Liver (tissue), 9 donors: Measurements from ENCODE around the gene C1R. TPM values are rescaled to one million over a fixed set of nuclear protein-coding genes. Genes with fewer than 3 reads are reported as not detected.

Source experiments
- DNase-seq: peaks from one replicate; pipeline ENCODE4 v3.0.0-alpha.2; 2017; ENCODE audit warnings: low spot score
- H3K27ac ChIP-seq, 2 donors: one replicate each; pipeline ENCODE4 v1.7.0; 2013; ENCODE audit warnings: inconsistent platforms in 2 of 2, low read length in 2 of 2, control low read depth in 1 of 2, low read depth in 1 of 2, mild to moderate bottlenecking in 1 of 2
- H3K27me3 ChIP-seq, 4 donors: one replicate each; pipeline versions ENCODE4 v1.6.1 to v1.7.0; 2013; ENCODE audit warnings: low read length in 3 of 4, inconsistent platforms in 1 of 4, mild to moderate bottlenecking in 1 of 4, moderate library complexity in 1 of 4; ENCODE audit not compliant: control insufficient read depth in 4 of 4, insufficient read depth in 4 of 4
- H3K36me3 ChIP-seq, 4 donors: one replicate each; pipeline versions ENCODE4 v1.6.1 to v1.7.0; 2013; ENCODE audit warnings: low read length in 3 of 4, mild to moderate bottlenecking in 3 of 4, low read depth in 1 of 4, moderate library complexity in 1 of 4; ENCODE audit not compliant: control insufficient read depth in 4 of 4, insufficient read depth in 3 of 4
- H3K4me1 ChIP-seq, 4 donors: one replicate each; pipeline versions ENCODE4 v1.6.1 to v1.7.0; 2013; ENCODE audit warnings: low read length in 3 of 4, mild to moderate bottlenecking in 3 of 4, moderate library complexity in 1 of 4; ENCODE audit not compliant: control insufficient read depth in 4 of 4, insufficient read depth in 4 of 4
- H3K4me3 ChIP-seq, 3 donors: one replicate each; pipeline versions ENCODE4 v1.6.1 to v1.7.0; 2013; ENCODE audit warnings: low read length in 3 of 3, control low read depth in 1 of 3, low read depth in 1 of 3, mild to moderate bottlenecking in 1 of 3
- H3K9ac ChIP-seq, 2 donors: one replicate each; pipeline ENCODE4 v1.7.0; 2013; ENCODE audit warnings: low read length in 2 of 2, mild to moderate bottlenecking in 2 of 2, moderate library complexity in 2 of 2, control low read depth in 1 of 2, low read depth in 1 of 2
- H3K9me3 ChIP-seq, 4 donors: one replicate each; pipeline versions ENCODE4 v1.6.1 to v1.7.0; 2013; ENCODE audit warnings: low read length in 3 of 4; ENCODE audit not compliant: control insufficient read depth in 4 of 4
- ATF3 ChIP-seq: IDR thresholded peaks from 2 replicates; pipeline ENCODE4 v1.6.1; 2016; ENCODE audit warnings: antibody characterized with exemption
- CTCF ChIP-seq: fragments of 150-350 bp; IDR thresholded peaks from 2 replicates; pipeline ENCODE4 v1.5.1; 2017; ENCODE audit warnings: improper control_type of control experiment, low read depth, low read length; ENCODE audit not compliant: missing input control
- EGR1 ChIP-seq, 2 donors: IDR thresholded peaks; 2 replicates each; pipeline ENCODE4 v1.6.1; 2016 to 2018; ENCODE audit warnings: antibody characterized with exemption in 2 of 2, low read depth in 2 of 2
- FOXA1 ChIP-seq: IDR thresholded peaks from 2 replicates; pipeline ENCODE4 v1.6.1; 2016; ENCODE audit warnings: antibody characterized with exemption
- FOXA2 ChIP-seq: IDR thresholded peaks from 2 replicates; pipeline ENCODE4 v1.6.1; 2016; ENCODE audit warnings: antibody characterized with exemption
- GABPA ChIP-seq, 2 donors: IDR thresholded peaks in 1 of 2; conservative IDR thresholded peaks in 1 of 2; 2 replicates each; pipeline ENCODE4 v1.6.1; 2016; ENCODE audit warnings: antibody characterized with exemption in 2 of 2, mild to moderate bottlenecking in 1 of 2, moderate library complexity in 1 of 2
- HNF4A ChIP-seq, 2 donors: conservative IDR thresholded peaks; 2 replicates each; pipeline ENCODE4 v1.6.1; 2016; ENCODE audit warnings: antibody characterized with exemption in 2 of 2, mild to moderate bottlenecking in 2 of 2
- HNF4G ChIP-seq: IDR thresholded peaks from 2 replicates; pipeline ENCODE4 v1.6.1; 2016; ENCODE audit warnings: antibody characterized with exemption
- JUND ChIP-seq, 2 donors: IDR thresholded peaks; 2 replicates each; pipeline ENCODE4 v1.6.1; 2016; ENCODE audit warnings: antibody characterized with exemption in 2 of 2
- MAX ChIP-seq: IDR thresholded peaks from 2 replicates; pipeline ENCODE4 v1.6.1; 2016; ENCODE audit warnings: antibody characterized with exemption
- NR2F2 ChIP-seq: IDR thresholded peaks from 2 replicates; pipeline ENCODE4 v1.6.1; 2016; ENCODE audit warnings: antibody characterized with exemption
- RAD21 ChIP-seq, 2 donors: IDR thresholded peaks; 2 replicates each; pipeline ENCODE4 v1.6.1; 2016; ENCODE audit warnings: antibody characterized with exemption in 2 of 2, mild to moderate bottlenecking in 2 of 2
- REST ChIP-seq: IDR thresholded peaks from 2 replicates; pipeline ENCODE4 v1.6.1; 2016; ENCODE audit warnings: antibody characterized with exemption, mild to moderate bottlenecking
- RXRA ChIP-seq, 2 donors: IDR thresholded peaks; 2 replicates each; pipeline ENCODE4 v1.6.1; 2017 to 2018; ENCODE audit warnings: antibody characterized with exemption in 2 of 2, mild to moderate bottlenecking in 1 of 2
- SP1 ChIP-seq: IDR thresholded peaks from 2 replicates; pipeline ENCODE4 v1.6.1; 2018; ENCODE audit warnings: antibody characterized with exemption, mild to moderate bottlenecking
- TAF1 ChIP-seq: conservative IDR thresholded peaks from 2 replicates; pipeline ENCODE4 v1.6.1; 2016; ENCODE audit warnings: antibody characterized with exemption, mild to moderate bottlenecking
- YY1 ChIP-seq: IDR thresholded peaks from 2 replicates; pipeline ENCODE4 v1.6.1; 2016; ENCODE audit warnings: antibody characterized with exemption, mild to moderate bottlenecking
- ZBTB33 ChIP-seq: IDR thresholded peaks from 2 replicates; pipeline ENCODE4 v1.6.1; 2016; ENCODE audit warnings: antibody characterized with exemption
- WGBS: extraction: QIAGEN DNeasy Blood & Tissue Kit; methylation state at CpG from one replicate; pipeline ENCODE4 v1.1.7; 2013; 5-methylcytosine and 5-hydroxymethylcytosine counted together
- polyA plus RNA-seq, 2 donors: library from polyadenylated mRNA; stranded (reverse) in 1 of 2; unstranded in 1 of 2; fragments of 200-250 nt in 1 of 2; fragments of >200 nt in 1 of 2; fragmentation: Nextera tagmentation in 1 of 2; extraction: Ambion mirVana in 1 of 2; gene quantifications; one replicate each; pipeline versions ENCODE4 v1.2.1 to v1.2.3, GENCODE V29; 2013 to 2015
- total RNA-seq, 2 donors: library from RNA; depleted of rRNA; stranded (reverse); fragments of >200 nt; gene quantifications; one replicate each; pipeline ENCODE4 v1.2.3, GENCODE V29; 2014
- donor health status: healthy.
- donor health status: healthy.
- donor health status: healthy.
- donor health status: healthy.
- donor health status: healthy.

Gene C1R
- total RNA-seq (1,000 to 10,000 TPM in 1 of 2 donors, 100 to 1,000 TPM in 1; 211 to 1,249 TPM), polyA plus RNA-seq (1,000 to 10,000 TPM; 1,058 to 1,822 TPM)

- TF ChIP-seq RXRA (IDR thresholded peaks at IDR 0.05) (peak; percentile 49 to 68), REST (peak; percentile 61), TAF1 (peak; percentile 43), CTCF (peak; percentile 99), NR2F2 (no peak), JUND (IDR thresholded peaks at IDR 0.05) (peak in 1 of 2 donors; percentile 31), HNF4G (no peak), YY1 (no peak), HNF4A (conservative IDR thresholded peaks at IDR 0.05) (peak in 1 of 2 donors; percentile 59), FOXA1 (no peak), MAX (no peak), SP1 (no peak), RAD21 (IDR thresholded peaks at IDR 0.05) (peak; percentile 93), EGR1 (IDR thresholded peaks at IDR 0.05; ENCODE audit: low read depth in 2 of 2) (no peak), FOXA2 (no peak), ZBTB33 (no peak), GABPA (IDR thresholded peaks at IDR 0.05 in 1 of 2, conservative IDR thresholded peaks at IDR 0.05 in 1 of 2) (no peak), ATF3 (peak; percentile 10)
- peak within 1 kb of the TSS; percentile 75 to 78 for H3K9ac ChIP-seq
- peak within 1 kb of the TSS; percentile 63 to 87 (median 66) for H3K4me3 ChIP-seq
- peak within 1 kb of the TSS; percentile 64 to 89 for H3K27ac ChIP-seq
- 7% methylated on average over 16 of the region's 16 CpGs for WGBS
- DNase-seq, result peak; percentile 81
- H3K9me3 ChIP-seq, result no peaks in the 10 kb centered on the region
- peaks cover 8 to 43% (median 32%) of the 10 kb centered on the region in 4 donors for H3K4me1 ChIP-seq
- H3K36me3 ChIP-seq, result peaks cover 2 to 24% (median 17%) of the 10 kb centered on the region in 4 donors
- no peaks in the 10 kb centered on the region for H3K27me3 ChIP-seq
Measured at GRCh38 chr12:7092229-7092985, at the start of gene C1R. TSS of gene C1R (minus strand) at chr12:7092445. CDS start at chr12:7092388, 57 bp downstream.
